Chondrocyte (in vitro differentiated cells): Measurements from ENCODE around the gene AKR1C8. TPM values are rescaled to one million over a fixed set of nuclear protein-coding genes. Genes with fewer than 3 reads are reported as not detected.

Source experiments
- DNase-seq: peaks from one replicate; pipeline ENCODE4 v3.0.0; 2021; ENCODE audit warnings: mixed read lengths, low spot score
- H3K27ac Mint-ChIP-seq: one replicate; pipeline ENCODE4 v1.8.0; 2021; ENCODE audit warnings: mild to moderate bottlenecking, moderate library complexity, mixed read lengths; ENCODE audit not compliant: unreplicated experiment
- H3K27me3 Mint-ChIP-seq: 2 replicates; pipeline ENCODE4 v1.8.0; 2021; ENCODE audit warnings: low read depth, mixed read lengths
- H3K36me3 Mint-ChIP-seq: 2 replicates; pipeline ENCODE4 v1.8.0; 2021; ENCODE audit warnings: low read depth, mixed read lengths
- H3K4me1 Mint-ChIP-seq: 2 replicates; pipeline ENCODE4 v1.8.0; 2021; ENCODE audit warnings: low read depth, mild to moderate bottlenecking, mixed read lengths
- H3K4me3 Mint-ChIP-seq: one replicate; pipeline ENCODE4 v1.8.0; 2021; ENCODE audit warnings: mild to moderate bottlenecking, moderate library complexity, mixed read lengths; ENCODE audit not compliant: unreplicated experiment
- H3K9me3 Mint-ChIP-seq: 2 replicates; pipeline ENCODE4 v1.8.0; 2021; ENCODE audit warnings: low read depth, mixed read lengths
- total RNA-seq: library from RNA; stranded (reverse); gene quantifications from 3 replicates; pipeline ENCODE4 v1.2.1, GENCODE V29; 2021
- TF ChIP-seq, protein P1 (sequence below): fragments of 200-600 bp; sonication (generic); IDR thresholded peaks from 2 replicates; pipeline ENCODE4 v1.5.0; 2021; ENCODE audit warnings: antibody characterized with exemption, mild to moderate bottlenecking, moderate library complexity

AKR1C8 gene
- total RNA-seq, 1 donor from 2014 or later, result not detected

DNA sequence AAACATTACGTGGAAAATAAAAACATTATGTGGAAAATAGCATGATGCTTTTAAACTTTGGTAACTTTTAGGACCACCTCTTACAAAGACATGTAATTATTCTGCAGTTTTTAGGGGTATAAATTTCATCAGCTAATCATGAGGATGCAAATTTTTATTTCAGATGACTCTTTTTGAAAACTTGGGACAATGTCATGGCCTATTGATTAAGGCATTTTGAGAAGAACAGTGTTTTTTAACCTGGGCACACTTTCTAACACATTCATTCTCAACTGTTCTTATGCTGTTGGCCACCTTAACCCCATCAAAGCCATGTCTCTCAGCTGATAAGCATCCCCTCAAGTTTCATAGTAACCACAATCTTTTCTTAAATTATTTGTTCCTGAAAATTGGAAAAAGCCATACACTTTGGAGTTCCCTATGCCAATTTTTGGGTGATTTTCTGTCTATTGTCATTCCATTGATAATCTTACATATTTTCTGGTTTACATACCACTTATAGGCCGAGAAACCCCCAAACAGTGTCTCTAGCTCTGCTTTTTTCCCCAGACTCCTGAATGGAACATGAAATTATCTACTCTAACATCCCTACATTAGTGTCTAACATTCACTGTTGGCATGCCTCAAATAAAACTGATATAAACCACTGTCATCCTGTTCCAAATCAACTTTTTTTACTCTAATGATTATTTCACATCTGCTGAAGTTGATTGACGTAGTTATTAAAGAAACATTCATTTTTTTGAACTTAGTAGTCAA is 76.1 kb downstream of the AKR1C8 start:
- Mint-ChIP-seq H3K9me3 (peaks cover 12% of the 10 kb centered on the region), H3K4me3 (no peak overlapping the region), H3K36me3 (no peaks in the 10 kb centered on the region), H3K27me3 (no peaks in the 10 kb centered on the region), H3K4me1 (no peaks in the 10 kb centered on the region), H3K27ac (no peak overlapping the region)
- TF ChIP-seq, protein P1, sequence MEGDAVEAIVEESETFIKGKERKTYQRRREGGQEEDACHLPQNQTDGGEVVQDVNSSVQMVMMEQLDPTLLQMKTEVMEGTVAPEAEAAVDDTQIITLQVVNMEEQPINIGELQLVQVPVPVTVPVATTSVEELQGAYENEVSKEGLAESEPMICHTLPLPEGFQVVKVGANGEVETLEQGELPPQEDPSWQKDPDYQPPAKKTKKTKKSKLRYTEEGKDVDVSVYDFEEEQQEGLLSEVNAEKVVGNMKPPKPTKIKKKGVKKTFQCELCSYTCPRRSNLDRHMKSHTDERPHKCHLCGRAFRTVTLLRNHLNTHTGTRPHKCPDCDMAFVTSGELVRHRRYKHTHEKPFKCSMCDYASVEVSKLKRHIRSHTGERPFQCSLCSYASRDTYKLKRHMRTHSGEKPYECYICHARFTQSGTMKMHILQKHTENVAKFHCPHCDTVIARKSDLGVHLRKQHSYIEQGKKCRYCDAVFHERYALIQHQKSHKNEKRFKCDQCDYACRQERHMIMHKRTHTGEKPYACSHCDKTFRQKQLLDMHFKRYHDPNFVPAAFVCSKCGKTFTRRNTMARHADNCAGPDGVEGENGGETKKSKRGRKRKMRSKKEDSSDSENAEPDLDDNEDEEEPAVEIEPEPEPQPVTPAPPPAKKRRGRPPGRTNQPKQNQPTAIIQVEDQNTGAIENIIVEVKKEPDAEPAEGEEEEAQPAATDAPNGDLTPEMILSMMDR, result no peak
- DNase-seq, result no peak

DNA sequence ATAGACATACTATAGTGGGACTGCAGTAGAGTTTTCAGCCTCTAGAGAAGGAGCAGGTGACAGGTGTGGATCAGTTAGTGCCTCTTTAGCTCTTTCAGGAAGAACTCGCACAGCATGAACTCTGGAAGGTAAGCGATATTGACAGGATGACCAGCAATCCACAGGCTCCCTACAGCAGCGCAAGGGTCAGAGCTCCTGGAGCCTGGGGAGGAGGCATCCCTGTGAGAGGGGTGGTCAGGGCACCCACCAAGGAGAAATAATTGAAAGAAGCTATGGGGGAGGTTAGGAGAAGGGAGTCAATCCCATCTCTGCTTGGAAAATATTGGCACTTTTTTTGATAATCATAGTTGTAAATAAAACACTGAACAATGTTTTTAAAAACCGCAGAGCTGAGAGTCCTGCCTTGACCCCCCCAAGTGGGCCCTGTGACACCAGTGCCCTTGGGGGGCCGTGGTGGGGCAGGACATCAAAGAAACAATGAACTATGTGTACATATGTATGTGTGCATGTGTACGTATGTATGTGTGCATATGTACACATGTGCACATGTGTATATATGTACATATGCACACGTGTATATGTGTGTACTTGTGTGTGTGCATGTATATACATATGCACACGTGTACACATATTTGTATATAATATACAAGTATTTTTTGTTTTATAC is 77.0 kb downstream of the AKR1C8 start:
- H3K4me1 Mint-ChIP-seq, result no peaks in the 10 kb centered on the region
- H3K9me3 Mint-ChIP-seq, result peaks cover 10% of the 10 kb centered on the region
- no peak for DNase-seq
- no peaks in the 10 kb centered on the region for H3K36me3 Mint-ChIP-seq
- H3K4me3 Mint-ChIP-seq, result no peak overlapping the region
- no peak overlapping the region for H3K27ac Mint-ChIP-seq
- H3K27me3 Mint-ChIP-seq, result peaks cover 5% of the 10 kb centered on the region
- TF ChIP-seq, protein P1, result no peak

DNA sequence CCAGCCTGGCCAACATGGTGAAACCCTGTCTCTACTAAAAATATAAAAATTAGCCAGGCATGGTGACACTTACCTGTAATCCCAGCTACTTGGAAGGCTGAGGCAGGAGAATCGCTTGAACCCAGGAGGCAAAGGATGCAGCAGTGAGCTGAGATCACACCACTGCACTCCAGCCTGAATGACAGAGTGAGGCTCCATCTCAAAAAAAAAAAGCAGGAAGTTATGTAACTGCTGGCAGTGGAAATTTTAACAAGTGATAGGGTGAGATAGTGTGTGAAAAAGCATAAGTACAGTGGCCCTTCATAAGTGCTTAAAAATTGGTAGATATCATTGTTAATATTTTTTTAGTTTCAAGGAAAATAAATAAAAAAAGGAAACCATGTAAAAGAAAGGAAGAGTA is 78.4 kb downstream of the AKR1C8 start:
- no peak overlapping the region for H3K4me3 Mint-ChIP-seq
- H3K36me3 Mint-ChIP-seq, result no peaks in the 10 kb centered on the region
- peaks cover 10% of the 10 kb centered on the region for H3K9me3 Mint-ChIP-seq
- H3K27me3 Mint-ChIP-seq, result peaks cover 8% of the 10 kb centered on the region
- no peak overlapping the region for H3K27ac Mint-ChIP-seq
- DNase-seq, result no peak
- TF ChIP-seq, protein P1, result no peak
- H3K4me1 Mint-ChIP-seq, result no peaks in the 10 kb centered on the region

- H3K4me3 Mint-ChIP-seq, result no peak overlapping the region
- peaks cover 8% of the 10 kb centered on the region for H3K27me3 Mint-ChIP-seq
- TF ChIP-seq, protein P1, result no peak
- no peak for DNase-seq
- H3K27ac Mint-ChIP-seq, result no peak overlapping the region
- H3K4me1 Mint-ChIP-seq, result no peaks in the 10 kb centered on the region
- H3K36me3 Mint-ChIP-seq, result no peaks in the 10 kb centered on the region
- peaks cover 9% of the 10 kb centered on the region for H3K9me3 Mint-ChIP-seq
Observed at GRCh38 chr10:5105626-5106025, 79.3 kb downstream of the AKR1C8 start.

Other genes starting within 250 kb of the AKR1C8 start
- 1.3 to 1.8 TPM (median 1.7 TPM) in 3 replicates for gene AKR1C1, start 221.7 kb downstream of the AKR1C8 start, total RNA-seq
- gene AKR1C2, start 181.3 kb downstream of the AKR1C8 start, total RNA-seq, result 0.22 to 0.44 TPM (median 0.26 TPM) in 3 replicates
- gene AKR1C3, start 90.7 kb downstream of the AKR1C8 start, total RNA-seq, result 0.46 to 0.54 TPM (median 0.50 TPM) in 3 replicates
- gene AKR1C4, start 11.7 kb upstream of the AKR1C8 start, total RNA-seq, result not detected in 3 replicates
- gene UCN3, start 179.8 kb upstream of the AKR1C8 start, total RNA-seq, result not detected in 3 replicates
- gene TUBAL3, start 219.7 kb upstream of the AKR1C8 start, total RNA-seq, result not detected in 3 replicates
- gene NET1, start 227.4 kb upstream of the AKR1C8 start, total RNA-seq, result 23.2 to 47.5 TPM (median 42.3 TPM) in 3 replicates